HFFc6 (cell line): ENCODE results near the gene FAM83B. TPM values are rescaled to one million over a fixed set of nuclear protein-coding genes. Genes with fewer than 3 reads are reported as not detected.

ENCODE experiments used
- DNase-seq: peaks from one replicate; pipeline ENCODE4 v3.0.0-alpha.2; 2018
- H3K27ac Mint-ChIP-seq: 2 replicates; pipeline ENCODE4 v1.8.0; 2020; ENCODE audit warnings: mild to moderate bottlenecking, mixed read lengths
- H3K27me3 Mint-ChIP-seq: 2 replicates; pipeline ENCODE4 v1.8.0; 2021; ENCODE audit warnings: mild to moderate bottlenecking, moderate library complexity, mixed read lengths; ENCODE audit not compliant: insufficient read depth
- H3K36me3 Mint-ChIP-seq: 2 replicates; pipeline ENCODE4 v1.8.0; 2021; ENCODE audit warnings: low read depth, mixed read lengths
- H3K4me1 Mint-ChIP-seq: 2 replicates; pipeline ENCODE4 v1.8.0; 2020; ENCODE audit warnings: low read depth, mixed read lengths
- H3K4me3 Mint-ChIP-seq: 2 replicates; pipeline ENCODE4 v1.8.0; 2020; ENCODE audit warnings: mild to moderate bottlenecking, moderate library complexity, mixed read lengths
- H3K9me3 Mint-ChIP-seq: 2 replicates; pipeline ENCODE4 v1.8.0; 2020; ENCODE audit warnings: mild to moderate bottlenecking, mixed read lengths
- total RNA-seq, 6 experiments: library from RNA; stranded (reverse); fragmentation: NEBNext Ultra II Directional; extraction: Animal tissue kit (Norgen Biotek cat#: 25700); gene quantifications; 2 replicates in 1 of 6; 3 replicates in 5 of 6; pipeline ENCODE4 v1.2.3, GENCODE V29; 2021
- TF ChIP-seq, protein P1 (sequence below): fragments of 200-600 bp; sonication (generic); IDR thresholded peaks from 2 replicates; pipeline ENCODE4 v1.5.0; 2021; ENCODE audit warnings: antibody characterized with exemption, mild to moderate bottlenecking

Gene FAM83B
- total RNA-seq, 6 experiments from 2014 or later = not detected

DNA sequence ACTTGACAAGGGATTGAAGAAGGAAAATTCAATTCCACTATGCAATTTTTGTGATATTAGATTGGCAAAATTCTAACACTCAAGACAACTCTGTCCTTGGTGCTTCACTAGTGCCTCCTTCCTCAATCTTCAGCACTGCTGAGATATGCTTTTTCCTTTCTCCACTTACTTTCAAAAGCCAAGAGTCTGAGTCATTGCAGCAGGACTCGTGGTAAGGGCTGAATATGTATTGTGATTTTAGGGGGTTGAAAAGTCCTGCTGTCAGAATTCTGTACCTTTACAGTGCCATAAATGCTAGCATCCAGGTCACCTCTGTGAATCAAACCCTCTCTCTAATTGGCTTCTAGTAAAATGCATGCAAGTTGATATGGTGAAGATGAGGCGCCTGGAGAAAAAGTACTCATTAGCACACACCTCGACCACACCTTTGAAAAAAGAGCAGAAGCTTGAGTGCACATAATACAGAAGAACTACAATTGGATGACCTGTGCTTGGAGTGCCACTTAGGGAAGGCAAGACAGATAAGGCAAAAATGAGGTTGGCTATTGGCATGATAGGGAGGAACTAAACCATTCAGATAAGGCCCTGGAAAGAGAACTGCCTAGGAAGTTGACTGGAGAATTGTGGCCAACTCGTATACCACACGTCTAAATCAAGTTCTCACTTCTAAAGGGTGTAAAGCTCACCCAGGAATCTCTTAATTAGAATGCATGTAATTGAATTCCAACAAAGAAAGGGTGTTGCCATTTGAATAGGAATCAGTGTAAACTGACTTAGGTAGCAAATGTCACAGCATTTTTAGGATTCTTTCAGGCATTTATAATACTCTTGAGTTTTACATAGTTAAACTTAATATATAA, 43.6 kb upstream of the FAM83B start:
- no peaks in the 10 kb centered on the region; the same call in 1 of the 2 replicates for H3K9me3 Mint-ChIP-seq
- no peaks in the 10 kb centered on the region for H3K27me3 Mint-ChIP-seq
- H3K36me3 Mint-ChIP-seq = no peaks in the 10 kb centered on the region
- TF ChIP-seq, protein P1, sequence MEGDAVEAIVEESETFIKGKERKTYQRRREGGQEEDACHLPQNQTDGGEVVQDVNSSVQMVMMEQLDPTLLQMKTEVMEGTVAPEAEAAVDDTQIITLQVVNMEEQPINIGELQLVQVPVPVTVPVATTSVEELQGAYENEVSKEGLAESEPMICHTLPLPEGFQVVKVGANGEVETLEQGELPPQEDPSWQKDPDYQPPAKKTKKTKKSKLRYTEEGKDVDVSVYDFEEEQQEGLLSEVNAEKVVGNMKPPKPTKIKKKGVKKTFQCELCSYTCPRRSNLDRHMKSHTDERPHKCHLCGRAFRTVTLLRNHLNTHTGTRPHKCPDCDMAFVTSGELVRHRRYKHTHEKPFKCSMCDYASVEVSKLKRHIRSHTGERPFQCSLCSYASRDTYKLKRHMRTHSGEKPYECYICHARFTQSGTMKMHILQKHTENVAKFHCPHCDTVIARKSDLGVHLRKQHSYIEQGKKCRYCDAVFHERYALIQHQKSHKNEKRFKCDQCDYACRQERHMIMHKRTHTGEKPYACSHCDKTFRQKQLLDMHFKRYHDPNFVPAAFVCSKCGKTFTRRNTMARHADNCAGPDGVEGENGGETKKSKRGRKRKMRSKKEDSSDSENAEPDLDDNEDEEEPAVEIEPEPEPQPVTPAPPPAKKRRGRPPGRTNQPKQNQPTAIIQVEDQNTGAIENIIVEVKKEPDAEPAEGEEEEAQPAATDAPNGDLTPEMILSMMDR = no peak
- H3K4me1 Mint-ChIP-seq = peaks cover 25% of the 10 kb centered on the region; the same call in 1 of the 2 replicates
- no peak overlapping the region for H3K27ac Mint-ChIP-seq
- peak; percentile 52 for DNase-seq
- no peak overlapping the region for H3K4me3 Mint-ChIP-seq

GRCh38 chr6:54805077-54805476, 41.5 kb upstream of the FAM83B start:
- TF ChIP-seq, protein P1 = no peak
- Mint-ChIP-seq H3K27ac (no peak overlapping the region), H3K4me1 (peaks cover 25% of the 10 kb centered on the region; the same call in 1 of the 2 replicates), H3K4me3 (no peak overlapping the region), H3K27me3 (peaks cover 2% of the 10 kb centered on the region; the same call in 1 of the 2 replicates), H3K36me3 (no peaks in the 10 kb centered on the region), H3K9me3 (no peaks in the 10 kb centered on the region)
- peak; percentile 11 for DNase-seq

GRCh38 chr6:54810147-54810546, 36.4 kb upstream of the FAM83B start:
- Mint-ChIP-seq H3K27me3 (peaks cover 2% of the 10 kb centered on the region; the same call in 1 of the 2 replicates), H3K4me1 (peaks cover 4% of the 10 kb centered on the region; the same call in 1 of the 2 replicates)
- no peak for DNase-seq

DNA sequence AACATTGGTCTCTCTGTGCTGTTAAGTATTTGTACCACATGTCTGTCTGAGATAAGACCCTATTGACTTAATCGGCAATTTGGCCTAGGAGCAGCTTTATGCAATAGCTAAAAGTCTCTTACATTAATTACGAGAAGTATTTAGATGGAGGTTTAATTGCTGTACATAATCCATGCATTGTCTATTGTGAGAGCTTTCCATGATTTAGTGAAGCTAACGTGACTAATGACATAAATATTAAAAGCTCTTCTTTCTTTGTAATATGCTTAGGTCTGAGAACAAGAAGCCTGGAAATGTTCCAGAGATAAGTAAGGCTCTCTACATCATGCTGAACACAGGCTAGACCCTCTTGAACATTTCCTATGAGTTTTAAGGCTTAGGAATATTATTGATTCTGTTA, 32.7 kb upstream of the FAM83B start:
- Mint-ChIP-seq H3K27ac (no peak overlapping the region), H3K4me1 (no peaks in the 10 kb centered on the region), H3K4me3 (no peak overlapping the region), H3K27me3 (peaks cover 2% of the 10 kb centered on the region; the same call in 1 of the 2 replicates), H3K36me3 (no peaks in the 10 kb centered on the region), H3K9me3 (peaks cover 4% of the 10 kb centered on the region)
- TF ChIP-seq, protein P1 = no peak
- DNase-seq = no peak

More at GRCh38 chr6:54810147-54810546, 36.4 kb upstream of the FAM83B start:
- Mint-ChIP-seq H3K9me3 (peaks cover 4% of the 10 kb centered on the region), H3K27ac (no peak overlapping the region), H3K36me3 (no peaks in the 10 kb centered on the region), H3K4me3 (no peak overlapping the region)
- TF ChIP-seq, protein P1 = no peak

- Mint-ChIP-seq H3K9me3 (peaks cover 4% of the 10 kb centered on the region), H3K36me3 (no peaks in the 10 kb centered on the region), H3K27me3 (no peaks in the 10 kb centered on the region), H3K4me1 (no peaks in the 10 kb centered on the region), H3K4me3 (no peak overlapping the region), H3K27ac (no peak overlapping the region)
- TF ChIP-seq, protein P1 = no peak
- no peak for DNase-seq
Measured at GRCh38 chr6:54817236-54817635, 29.3 kb upstream of the FAM83B start.
